Fibroblast of lung (primary cell): Measurements from ENCODE around the gene NUDT4.

Experiments used
- EZH2 ChIP-seq: IDR thresholded peaks from 2 replicates; pipeline ENCODE4 v1.5.1; 2012; ENCODE audit warnings: low read length, control low read depth, mild to moderate bottlenecking; ENCODE audit errors: missing control alignments
- TF ChIP-seq, protein P1 (sequence below), 2 donors: IDR thresholded peaks in 1 of 2; conservative IDR thresholded peaks in 1 of 2; 1 replicate in 1 of 2; 2 replicates in 1 of 2; pipeline ENCODE4 v1.5.1; 2011 to 2012; ENCODE audit warnings: low read length in 2 of 2, control low read depth in 1 of 2, inconsistent platforms in 1 of 2, low read depth in 1 of 2, mild to moderate bottlenecking in 1 of 2

DNA sequence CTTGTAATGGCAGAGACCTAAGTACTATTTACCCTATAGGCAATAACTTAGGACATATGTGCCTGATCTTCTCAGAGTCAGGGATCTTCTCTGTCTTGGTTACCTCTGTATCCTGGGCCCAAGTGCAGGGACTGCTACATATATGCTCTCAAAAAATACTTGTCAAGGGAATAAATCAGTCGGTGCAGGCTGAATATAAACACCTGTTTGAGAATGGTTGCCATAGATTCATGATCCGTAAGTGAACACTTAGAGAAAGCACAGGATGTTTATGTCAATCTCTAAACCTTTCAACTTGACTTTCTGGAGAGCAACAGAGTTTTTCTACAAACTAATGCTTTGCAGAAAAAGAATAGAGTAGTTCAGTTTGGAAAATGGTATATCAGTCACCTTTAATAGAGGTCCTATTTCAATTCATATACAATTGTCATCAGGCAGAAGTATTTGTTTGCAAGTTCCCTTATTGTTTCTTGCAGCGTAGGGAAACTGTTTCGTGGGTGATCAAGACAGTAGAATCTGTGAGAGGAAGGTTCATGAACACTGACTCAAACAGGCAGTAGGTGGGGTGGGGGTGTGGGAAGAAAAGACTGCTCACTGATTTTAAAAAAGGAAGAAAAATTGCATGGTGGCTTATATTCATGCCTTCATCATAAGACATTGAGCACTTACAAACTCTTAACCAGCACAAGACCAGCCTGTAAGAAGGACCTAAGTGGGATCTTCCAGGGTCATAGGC lies 70.0 kb downstream of the NUDT4 start:
- TF ChIP-seq, protein P1, sequence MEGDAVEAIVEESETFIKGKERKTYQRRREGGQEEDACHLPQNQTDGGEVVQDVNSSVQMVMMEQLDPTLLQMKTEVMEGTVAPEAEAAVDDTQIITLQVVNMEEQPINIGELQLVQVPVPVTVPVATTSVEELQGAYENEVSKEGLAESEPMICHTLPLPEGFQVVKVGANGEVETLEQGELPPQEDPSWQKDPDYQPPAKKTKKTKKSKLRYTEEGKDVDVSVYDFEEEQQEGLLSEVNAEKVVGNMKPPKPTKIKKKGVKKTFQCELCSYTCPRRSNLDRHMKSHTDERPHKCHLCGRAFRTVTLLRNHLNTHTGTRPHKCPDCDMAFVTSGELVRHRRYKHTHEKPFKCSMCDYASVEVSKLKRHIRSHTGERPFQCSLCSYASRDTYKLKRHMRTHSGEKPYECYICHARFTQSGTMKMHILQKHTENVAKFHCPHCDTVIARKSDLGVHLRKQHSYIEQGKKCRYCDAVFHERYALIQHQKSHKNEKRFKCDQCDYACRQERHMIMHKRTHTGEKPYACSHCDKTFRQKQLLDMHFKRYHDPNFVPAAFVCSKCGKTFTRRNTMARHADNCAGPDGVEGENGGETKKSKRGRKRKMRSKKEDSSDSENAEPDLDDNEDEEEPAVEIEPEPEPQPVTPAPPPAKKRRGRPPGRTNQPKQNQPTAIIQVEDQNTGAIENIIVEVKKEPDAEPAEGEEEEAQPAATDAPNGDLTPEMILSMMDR (conservative IDR thresholded peaks at IDR 0.05 in 1 of 2, IDR thresholded peaks at IDR 0.05 in 1 of 2; ENCODE audit: low read depth in 1 of 2, low read length in 2 of 2) = no peak
- no peak for TF ChIP-seq EZH2
